IgD-negative memory B cell (primary cell): ENCODE measurements around the gene ASAP2. TPM values are rescaled to one million over a fixed set of nuclear protein-coding genes. Genes with fewer than 3 reads are reported as not detected.
A peak's percentile ranks its signal among the peaks of the same experiment; 100 is the strongest.

Experiments used
- H3K27ac Mint-ChIP-seq, 3 donors: one replicate each; pipeline ENCODE4 v1.8.0; 2020 to 2022; ENCODE audit warnings: mild to moderate bottlenecking in 3 of 3, mixed read lengths in 3 of 3, moderate library complexity in 1 of 3
- H3K27me3 Mint-ChIP-seq: one replicate; pipeline ENCODE4 v1.8.0; 2021; ENCODE audit warnings: mixed read lengths
- H3K36me3 Mint-ChIP-seq: one replicate; pipeline ENCODE4 v1.8.0; 2020; ENCODE audit warnings: mild to moderate bottlenecking, mixed read lengths
- H3K4me1 Mint-ChIP-seq, 3 donors: one replicate each; pipeline ENCODE4 v1.8.0; 2020 to 2022; ENCODE audit warnings: mixed read lengths in 3 of 3, mild to moderate bottlenecking in 1 of 3
- H3K4me3 Mint-ChIP-seq, 4 donors: one replicate each; pipeline ENCODE4 v1.8.0; 2020 to 2022; ENCODE audit warnings: mild to moderate bottlenecking in 4 of 4, mixed read lengths in 4 of 4, moderate library complexity in 3 of 4
- H3K9me3 Mint-ChIP-seq, 3 donors: one replicate each; pipeline ENCODE4 v1.8.0; 2020 to 2021; ENCODE audit warnings: mixed read lengths in 3 of 3, mild to moderate bottlenecking in 1 of 3
- polyA plus RNA-seq: library from polyadenylated mRNA; unstranded; fragments of 300-500 nt; fragmentation: Illumina TruSeq; gene quantifications from one replicate; pipeline ENCODE4 v1.2.3, GENCODE V29; 2021

The ASAP2 gene
- polyA plus RNA-seq, 1 donor from 2014 or later = not detected

DNA sequence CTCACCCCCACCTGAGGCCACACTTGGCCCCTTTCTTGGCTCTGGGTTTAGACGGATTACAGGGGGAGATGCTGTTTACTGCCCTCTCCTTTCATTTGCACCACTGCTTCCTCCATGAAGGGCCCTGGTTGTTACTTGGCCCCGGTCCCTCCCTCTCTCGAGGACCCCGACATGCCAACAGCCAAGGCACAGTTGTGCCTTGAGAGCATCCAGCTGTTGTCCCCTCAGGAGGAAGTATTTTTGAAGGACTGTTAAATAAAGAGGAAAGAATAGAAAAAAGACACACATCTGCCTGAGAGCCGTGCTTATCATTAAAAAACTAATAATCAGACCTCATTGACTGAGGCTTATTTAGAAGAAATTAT lies 172.8 kb downstream of the ASAP2 start:
- no peaks in the 10 kb centered on the region for H3K36me3 Mint-ChIP-seq
- no peaks in the 10 kb centered on the region for H3K9me3 Mint-ChIP-seq
- peaks cover 0 to 4% (median 0%) of the 10 kb centered on the region in 3 donors for H3K4me1 Mint-ChIP-seq
- H3K27ac Mint-ChIP-seq = peak overlapping the region in 1 of 3 donors; percentile 28
- peaks cover 6% of the 10 kb centered on the region for H3K27me3 Mint-ChIP-seq
- H3K4me3 Mint-ChIP-seq = no peak overlapping the region

DNA sequence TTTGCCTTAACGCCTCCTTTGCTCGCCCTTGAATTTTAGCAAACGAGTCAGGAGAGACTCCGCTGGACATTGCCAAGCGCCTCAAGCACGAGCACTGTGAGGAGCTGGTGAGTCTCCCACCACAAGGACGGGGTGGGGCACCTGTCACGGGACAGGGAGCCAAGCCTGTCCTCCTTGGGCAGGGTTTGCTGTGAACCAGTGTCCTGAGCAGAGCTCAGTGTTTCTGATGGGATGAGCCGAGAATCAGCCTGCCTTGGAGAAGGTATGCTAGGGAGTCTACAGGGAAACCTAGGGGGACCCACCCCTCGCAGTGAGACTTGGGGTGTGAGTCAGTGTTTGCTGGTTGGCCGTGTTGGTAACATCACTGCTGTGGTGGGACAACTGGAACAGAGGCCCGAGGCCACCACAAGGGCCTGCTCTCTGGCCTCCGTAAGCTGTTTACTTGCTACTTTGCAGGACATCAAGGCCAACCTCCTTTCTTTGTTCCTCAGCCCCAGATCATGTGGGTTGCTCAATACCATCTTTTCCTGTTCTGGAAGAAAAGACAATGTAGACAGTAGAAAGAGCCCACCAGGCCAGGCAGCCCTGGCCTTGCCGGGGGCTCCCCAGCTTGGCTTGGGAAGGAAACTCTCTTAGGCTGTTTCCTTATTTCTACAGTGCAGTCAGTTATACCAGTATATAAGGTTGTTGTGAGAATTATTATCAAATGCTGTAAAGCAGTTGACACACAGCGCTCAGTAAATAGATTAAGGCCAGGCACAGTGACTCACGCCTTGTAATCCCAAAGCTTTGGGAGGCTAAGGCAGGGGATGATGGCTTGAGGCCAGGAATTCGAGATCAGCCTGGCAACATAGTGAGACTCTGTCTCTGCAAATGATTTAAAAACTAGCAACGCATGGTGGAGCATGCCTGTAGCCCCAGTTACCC lies 174.4 kb downstream of the ASAP2 start:
- Mint-ChIP-seq H3K36me3 (no peaks in the 10 kb centered on the region), H3K4me1 (peaks cover 0 to 4% (median 0%) of the 10 kb centered on the region in 3 donors), H3K9me3 (no peaks in the 10 kb centered on the region), H3K4me3 (no peak overlapping the region), H3K27me3 (peaks cover 5% of the 10 kb centered on the region), H3K27ac (peak overlapping the region in 2 of 3 donors; percentile 43 to 67)

DNA sequence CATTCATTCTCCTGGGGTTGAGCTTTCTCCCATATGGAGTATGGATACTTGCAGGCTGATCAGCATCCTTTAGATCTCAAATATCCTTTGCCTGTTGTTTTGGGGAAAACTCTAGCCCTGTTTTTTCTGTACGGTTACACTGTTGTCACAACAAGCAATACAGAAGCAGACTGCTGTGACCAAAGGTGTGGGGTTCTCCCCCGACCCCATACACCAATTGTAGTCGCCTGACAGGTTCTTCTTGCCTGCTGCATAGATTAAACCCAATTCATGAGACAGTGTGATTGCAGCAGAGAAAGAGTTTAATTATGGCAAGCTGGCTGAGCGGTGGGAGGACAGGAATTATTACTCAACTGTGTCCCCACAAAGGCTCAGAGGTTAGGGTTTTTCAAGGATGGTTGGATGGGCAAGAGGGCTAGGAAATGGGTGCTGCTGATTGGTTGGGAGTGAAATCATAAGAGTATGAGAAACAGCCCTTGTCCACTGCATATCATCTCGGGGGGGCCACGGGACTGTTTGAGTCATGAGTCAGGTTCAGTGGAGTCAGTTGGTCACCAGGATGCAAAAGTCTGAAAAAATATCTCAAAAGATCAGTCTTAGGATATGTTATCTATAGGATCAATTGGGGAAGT lies 176.1 kb downstream of the ASAP2 start:
- Mint-ChIP-seq H3K9me3 (no peaks in the 10 kb centered on the region), H3K36me3 (peaks cover 1% of the 10 kb centered on the region), H3K27ac (no peak overlapping the region), H3K4me1 (no peaks in the 10 kb centered on the region), H3K27me3 (no peaks in the 10 kb centered on the region), H3K4me3 (no peak overlapping the region)

DNA sequence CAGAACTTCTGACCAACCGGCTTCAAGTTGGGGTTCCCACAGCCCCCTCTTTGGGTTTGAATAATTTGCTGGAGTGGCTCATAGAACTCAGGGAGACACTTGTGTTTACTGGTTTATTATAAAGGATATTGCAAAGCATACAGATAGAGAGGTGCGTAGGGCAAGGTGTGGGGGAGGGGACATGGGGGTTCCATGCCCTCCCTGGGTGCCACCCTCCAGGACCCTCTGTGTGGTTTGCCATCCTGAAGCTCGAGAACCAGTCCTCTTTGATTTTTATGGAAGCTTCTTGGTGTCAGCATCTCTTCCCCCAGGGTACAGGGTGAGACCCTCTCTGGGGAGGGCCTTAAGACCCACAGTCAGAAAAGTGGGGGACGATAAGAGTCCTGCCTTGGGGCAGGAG lies 177.9 kb downstream of the ASAP2 start:
- no peak overlapping the region for H3K4me3 Mint-ChIP-seq
- H3K36me3 Mint-ChIP-seq = peaks cover 1% of the 10 kb centered on the region
- no peaks in the 10 kb centered on the region for H3K9me3 Mint-ChIP-seq
- H3K27ac Mint-ChIP-seq = no peak overlapping the region
- no peaks in the 10 kb centered on the region for H3K27me3 Mint-ChIP-seq
- no peaks in the 10 kb centered on the region for H3K4me1 Mint-ChIP-seq

DNA sequence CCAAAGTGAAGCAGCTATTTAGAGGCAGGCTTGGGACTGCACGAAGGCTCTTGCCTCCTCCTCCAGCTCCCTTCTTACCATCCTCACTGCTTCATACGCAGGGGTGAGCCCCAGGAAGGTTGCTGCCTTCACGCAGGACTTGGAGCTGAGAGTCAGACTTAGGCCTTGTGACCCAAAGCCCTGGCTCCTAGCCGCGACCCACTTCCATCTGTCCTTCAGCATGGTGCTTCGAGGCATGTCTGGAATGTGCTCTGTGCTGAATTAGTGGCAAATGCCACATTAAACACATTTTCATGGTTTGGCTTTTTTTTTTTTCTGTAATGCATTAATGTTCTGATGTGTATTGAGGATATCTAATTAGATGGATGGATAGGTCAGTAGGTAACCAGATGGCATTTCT lies 179.2 kb downstream of the ASAP2 start:
- Mint-ChIP-seq H3K4me1 (no peaks in the 10 kb centered on the region), H3K36me3 (peaks cover 1% of the 10 kb centered on the region), H3K27me3 (no peaks in the 10 kb centered on the region), H3K9me3 (no peaks in the 10 kb centered on the region), H3K27ac (no peak overlapping the region), H3K4me3 (no peak overlapping the region)

DNA sequence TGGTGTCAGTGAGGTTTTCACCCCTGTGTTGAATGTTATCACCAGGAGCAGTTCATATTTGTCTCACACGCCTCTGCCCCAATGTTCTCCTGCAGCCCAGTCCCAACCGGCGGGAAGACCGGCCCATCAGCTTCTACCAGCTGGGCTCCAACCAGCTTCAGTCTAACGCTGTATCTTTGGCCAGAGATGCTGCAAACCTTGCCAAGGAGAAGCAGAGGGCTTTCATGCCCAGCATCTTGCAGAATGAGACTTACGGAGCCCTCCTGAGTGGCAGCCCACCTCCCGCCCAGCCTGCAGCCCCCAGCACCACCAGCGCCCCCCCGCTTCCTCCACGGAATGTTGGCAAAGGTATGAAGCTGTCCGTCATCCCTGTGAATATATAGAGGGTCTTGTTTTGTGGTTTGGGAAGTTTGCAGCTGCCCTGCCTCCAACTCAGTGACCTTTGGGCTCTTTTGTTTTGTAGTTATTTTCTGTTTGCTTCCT lies 181.6 kb downstream of the ASAP2 start:
- peaks cover 0 to 1% (median 0%) of the 10 kb centered on the region in 3 donors for H3K9me3 Mint-ChIP-seq
- peaks cover 1% of the 10 kb centered on the region for H3K36me3 Mint-ChIP-seq
- no peaks in the 10 kb centered on the region for H3K27me3 Mint-ChIP-seq
- H3K4me1 Mint-ChIP-seq = no peaks in the 10 kb centered on the region
- H3K4me3 Mint-ChIP-seq = peak overlapping the region in 1 of 4 donors; percentile 34
- no peak overlapping the region for H3K27ac Mint-ChIP-seq

DNA sequence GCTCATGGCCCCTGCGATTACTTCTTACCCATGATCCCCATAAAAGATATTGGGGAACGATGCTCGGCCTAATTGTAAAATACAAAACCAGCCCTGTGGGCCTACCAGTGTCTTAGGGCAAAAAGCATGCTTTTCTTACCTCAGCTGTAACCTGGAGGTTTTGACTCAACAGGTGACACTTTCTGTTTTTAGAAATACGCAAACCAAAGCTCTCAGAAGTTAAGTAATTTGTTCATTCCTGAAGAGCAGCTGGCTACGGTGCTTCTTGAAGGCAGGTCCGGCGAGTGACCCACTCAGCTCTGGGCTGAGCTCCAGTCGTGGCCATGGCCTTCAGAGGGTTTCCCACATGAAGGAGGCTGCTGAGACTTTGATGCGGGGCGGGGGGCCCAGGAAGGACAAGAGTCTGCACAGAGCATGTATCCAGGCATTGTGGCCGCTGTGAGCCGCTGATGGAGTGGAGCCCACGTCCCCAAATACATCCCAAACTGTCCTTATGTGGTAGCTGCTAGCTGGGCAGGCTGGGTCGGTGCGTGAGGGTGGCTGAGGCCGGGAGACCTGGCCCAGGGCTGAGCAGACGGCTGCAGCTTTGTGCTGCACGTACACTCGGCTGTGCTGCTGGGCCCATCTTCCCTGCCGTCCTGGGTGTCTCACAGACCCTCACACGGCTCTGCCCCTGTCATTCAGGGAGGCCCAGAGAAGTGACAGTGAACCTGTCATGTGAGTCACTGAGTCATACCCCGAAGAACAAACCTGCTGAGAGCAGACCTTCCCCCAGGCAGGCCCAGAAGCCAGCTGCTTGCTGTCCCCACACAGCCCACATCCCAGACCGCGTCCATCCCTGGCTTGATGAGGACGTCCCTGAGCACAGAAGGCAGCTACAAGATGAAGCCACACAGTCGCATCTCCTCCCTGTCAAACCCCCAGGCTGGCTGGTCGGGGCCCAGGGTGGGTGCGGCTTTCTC lies 182.6 kb downstream of the ASAP2 start:
- H3K36me3 Mint-ChIP-seq = peaks cover 1% of the 10 kb centered on the region
- no peak overlapping the region for H3K27ac Mint-ChIP-seq
- H3K4me1 Mint-ChIP-seq = no peaks in the 10 kb centered on the region
- H3K9me3 Mint-ChIP-seq = peaks cover 0 to 1% (median 0%) of the 10 kb centered on the region in 3 donors
- H3K4me3 Mint-ChIP-seq = no peak overlapping the region
- H3K27me3 Mint-ChIP-seq = no peaks in the 10 kb centered on the region

DNA sequence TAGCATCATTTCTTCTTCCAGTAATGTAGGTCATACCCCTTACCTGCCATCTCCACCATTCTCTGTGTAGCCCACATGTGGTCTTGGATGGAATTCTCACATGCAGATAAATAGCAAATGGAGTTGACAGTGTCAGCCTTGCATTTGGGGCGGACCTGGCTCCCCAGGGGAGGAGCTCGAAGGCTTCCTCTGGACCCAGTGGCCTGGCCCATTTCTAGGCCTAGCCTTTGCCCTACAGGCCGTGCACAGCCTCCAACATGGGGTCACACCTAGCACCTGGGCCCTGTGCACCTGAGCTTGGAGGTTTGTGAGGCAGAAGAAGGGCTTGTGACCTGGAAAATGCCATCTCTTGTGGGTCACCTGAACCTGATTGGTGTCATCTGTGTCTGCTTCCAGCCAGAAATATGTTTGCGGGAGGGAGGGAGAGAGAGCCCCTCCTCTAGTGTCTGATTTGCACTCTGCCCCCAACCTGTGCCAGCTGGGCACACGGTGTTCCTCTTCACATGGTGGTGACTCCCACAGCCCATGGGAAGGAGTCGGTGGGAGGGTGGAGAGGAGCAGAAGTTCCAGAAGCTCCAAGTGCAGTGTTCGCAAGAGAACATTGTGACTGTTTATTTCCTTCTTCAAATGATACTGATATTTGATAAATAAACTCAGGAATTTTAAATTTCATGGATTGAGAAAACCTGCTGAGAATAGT lies 183.7 kb downstream of the ASAP2 start:
- no peak overlapping the region for H3K4me3 Mint-ChIP-seq
- H3K4me1 Mint-ChIP-seq = no peaks in the 10 kb centered on the region
- peaks cover 1% of the 10 kb centered on the region for H3K36me3 Mint-ChIP-seq
- no peak overlapping the region for H3K27ac Mint-ChIP-seq
- peaks cover 0 to 1% (median 0%) of the 10 kb centered on the region in 3 donors for H3K9me3 Mint-ChIP-seq
- no peaks in the 10 kb centered on the region for H3K27me3 Mint-ChIP-seq

DNA sequence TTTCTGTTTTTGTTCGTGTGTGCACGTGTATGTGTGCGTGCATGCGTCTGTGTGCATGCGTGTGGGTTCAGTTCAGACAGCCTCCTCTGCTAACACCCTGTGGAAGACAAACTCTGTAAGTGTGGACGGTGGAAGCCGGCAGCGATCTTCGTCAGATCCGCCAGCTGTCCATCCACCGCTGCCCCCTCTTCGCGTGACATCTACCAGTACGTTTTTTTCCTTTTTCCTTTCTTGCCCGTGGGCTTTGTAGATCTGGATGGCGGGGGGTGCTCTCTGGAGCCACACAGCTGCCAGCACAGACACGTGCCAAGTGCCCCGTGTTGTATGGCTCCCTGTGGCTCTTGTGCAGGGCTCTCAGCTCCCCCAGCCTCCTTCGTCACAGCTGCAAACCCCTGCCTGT lies 184.4 kb downstream of the ASAP2 start:
- peaks cover 0 to 1% (median 0%) of the 10 kb centered on the region in 3 donors for H3K9me3 Mint-ChIP-seq
- H3K4me1 Mint-ChIP-seq = no peaks in the 10 kb centered on the region
- peaks cover 1% of the 10 kb centered on the region for H3K36me3 Mint-ChIP-seq
- no peak overlapping the region for H3K4me3 Mint-ChIP-seq
- no peaks in the 10 kb centered on the region for H3K27me3 Mint-ChIP-seq
- peak overlapping the region in 1 of 3 donors; percentile 80 for H3K27ac Mint-ChIP-seq

DNA sequence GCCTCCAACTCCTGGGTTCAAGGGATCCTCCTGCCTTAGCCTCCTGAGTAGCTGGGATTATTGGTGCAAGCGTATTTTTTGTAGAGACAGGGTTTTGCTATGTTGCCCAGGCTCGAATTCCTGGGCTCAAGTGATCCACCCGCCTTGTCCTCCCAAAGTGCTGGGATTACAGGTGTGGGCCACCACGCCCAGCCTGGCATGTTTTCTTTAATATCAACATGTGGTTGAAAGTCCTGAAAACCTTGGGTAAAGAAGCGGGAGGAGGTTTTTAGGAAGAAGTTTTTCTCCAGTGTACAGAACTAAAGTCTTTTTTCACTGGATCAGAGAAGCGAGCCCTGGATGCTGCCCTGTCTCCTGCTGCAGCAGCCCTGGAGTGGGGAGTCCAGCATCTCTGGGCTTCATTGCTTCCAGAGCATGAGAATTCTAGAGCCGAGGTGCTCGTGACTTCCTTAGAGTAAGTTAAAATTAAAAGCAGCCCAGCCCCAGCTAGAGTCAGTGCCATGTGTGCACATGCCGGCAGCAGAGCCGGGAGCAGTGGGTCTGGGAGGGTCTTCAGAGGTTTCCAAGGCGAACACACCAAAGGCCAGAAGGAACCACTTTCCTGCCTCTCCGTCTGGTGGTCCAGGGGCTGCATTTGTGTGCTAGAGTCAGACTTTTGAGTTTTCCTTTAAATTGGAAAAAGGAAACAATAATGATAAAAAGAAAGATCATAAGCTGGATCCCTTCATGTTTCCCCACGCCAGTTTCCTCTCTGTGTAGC lies 185.5 kb downstream of the ASAP2 start:
- Mint-ChIP-seq H3K27ac (peak overlapping the region in 1 of 3 donors; percentile 39), H3K36me3 (peaks cover 1% of the 10 kb centered on the region), H3K27me3 (no peaks in the 10 kb centered on the region), H3K4me3 (no peak overlapping the region), H3K9me3 (peaks cover 0 to 1% (median 0%) of the 10 kb centered on the region in 3 donors), H3K4me1 (no peaks in the 10 kb centered on the region)

DNA sequence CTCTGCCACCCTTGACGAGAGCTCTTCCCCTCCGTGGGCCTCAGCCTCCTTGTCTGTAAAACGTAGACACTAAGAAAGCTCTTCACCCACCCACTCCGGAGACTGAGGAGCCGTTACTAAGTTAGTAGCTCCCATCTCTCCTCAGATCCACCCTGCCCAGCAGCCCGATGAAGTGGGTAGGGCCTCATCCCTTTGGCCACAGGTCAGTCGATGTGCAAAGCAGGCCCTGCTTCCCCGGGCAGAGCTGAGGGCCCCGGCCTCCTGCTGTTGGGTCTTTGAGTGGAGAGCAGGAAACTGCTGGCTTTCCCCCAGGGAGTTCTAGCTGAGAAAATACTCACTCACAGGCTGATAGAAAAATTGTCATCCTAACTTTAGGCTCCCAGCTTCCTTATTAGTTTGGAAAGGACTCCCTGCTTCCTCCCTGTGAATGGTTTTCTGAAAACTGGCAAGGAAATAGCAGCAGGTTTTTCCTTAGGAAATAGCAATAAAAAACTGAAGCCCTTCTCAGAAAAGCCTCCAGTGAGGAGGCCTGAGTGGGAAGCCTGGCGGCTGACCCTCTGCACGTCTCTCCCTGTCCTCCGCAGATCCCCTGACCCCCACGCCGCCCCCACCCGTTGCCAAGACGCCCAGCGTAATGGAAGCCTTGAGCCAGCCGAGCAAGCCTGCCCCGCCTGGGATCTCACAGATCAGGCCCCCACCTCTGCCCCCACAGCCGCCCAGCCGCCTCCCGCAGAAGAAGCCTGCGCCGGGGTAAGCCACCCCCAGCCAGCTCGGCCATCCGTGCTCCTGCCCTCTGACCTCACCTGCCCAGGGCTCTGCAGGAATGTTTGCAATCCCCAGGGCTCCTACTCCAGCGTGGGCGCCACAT lies 186.5 kb downstream of the ASAP2 start:
- no peaks in the 10 kb centered on the region for H3K4me1 Mint-ChIP-seq
- no peak overlapping the region for H3K27ac Mint-ChIP-seq
- no peaks in the 10 kb centered on the region for H3K36me3 Mint-ChIP-seq
- H3K4me3 Mint-ChIP-seq = no peak overlapping the region
- peaks cover 0 to 1% (median 0%) of the 10 kb centered on the region in 3 donors for H3K9me3 Mint-ChIP-seq
- no peaks in the 10 kb centered on the region for H3K27me3 Mint-ChIP-seq

DNA sequence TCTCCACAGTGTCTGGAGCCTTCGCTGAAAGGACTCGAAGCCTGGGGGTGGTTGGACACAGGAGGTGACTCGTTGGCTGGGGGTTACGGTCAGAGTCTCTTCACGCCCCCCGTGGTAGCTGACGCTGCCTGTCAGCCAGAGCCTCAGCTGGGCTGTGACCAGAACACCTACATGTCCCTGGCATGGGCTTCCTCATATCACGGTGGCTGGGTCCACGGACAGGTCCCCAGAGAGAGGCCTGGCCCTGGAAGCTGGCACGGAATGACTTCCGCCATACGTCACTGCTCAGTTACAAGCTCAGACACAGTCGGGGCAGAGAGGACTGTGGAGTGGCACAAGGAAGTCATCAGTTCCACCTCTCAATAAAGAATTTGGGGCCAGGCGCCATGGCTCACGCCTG lies 188.2 kb downstream of the ASAP2 start:
- H3K36me3 Mint-ChIP-seq = no peaks in the 10 kb centered on the region
- no peaks in the 10 kb centered on the region for H3K27me3 Mint-ChIP-seq
- H3K4me3 Mint-ChIP-seq = no peak overlapping the region
- no peak overlapping the region for H3K27ac Mint-ChIP-seq
- no peaks in the 10 kb centered on the region for H3K4me1 Mint-ChIP-seq
- H3K9me3 Mint-ChIP-seq = peaks cover 0 to 1% (median 0%) of the 10 kb centered on the region in 3 donors

DNA sequence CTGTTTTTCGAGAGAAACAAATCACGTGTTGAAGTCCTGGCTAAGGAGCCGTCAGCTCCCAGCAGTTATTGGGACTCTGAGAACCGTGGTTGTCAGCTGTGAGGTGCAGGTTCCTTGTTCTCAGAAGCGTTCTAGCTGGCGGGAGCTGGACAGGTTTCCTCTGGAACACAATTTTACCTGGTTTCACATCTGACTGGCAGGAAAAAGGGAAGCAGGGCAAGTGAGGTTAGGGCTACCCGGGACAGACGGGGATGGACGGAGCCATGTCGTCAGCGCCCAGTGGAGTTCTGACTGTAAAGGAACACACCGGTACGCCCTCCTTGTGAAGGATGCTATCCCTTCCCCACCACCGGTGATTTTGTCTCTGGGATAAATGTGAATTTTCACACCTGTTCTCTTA lies 190.6 kb downstream of the ASAP2 start:
- H3K9me3 Mint-ChIP-seq = no peaks in the 10 kb centered on the region
- no peaks in the 10 kb centered on the region for H3K36me3 Mint-ChIP-seq
- H3K4me1 Mint-ChIP-seq = no peaks in the 10 kb centered on the region
- no peak overlapping the region for H3K4me3 Mint-ChIP-seq
- H3K27ac Mint-ChIP-seq = no peak overlapping the region
- H3K27me3 Mint-ChIP-seq = no peaks in the 10 kb centered on the region
